Peyer's patch (tissue), 4 donors: ENCODE measurements around the gene PGLYRP4. TPM values are rescaled to one million over a fixed set of nuclear protein-coding genes. Genes with fewer than 3 reads are reported as not detected.
"Not testable (repeated sequence)": the region's sequence is repeated elsewhere in the genome, so short reads cannot be mapped to it uniquely, and the experiment has no call there.

Source experiments
- DNase-seq, 3 donors: peaks; one replicate each; pipeline ENCODE4 v3.0.0-alpha.2; 2017 to 2019
- H3K27ac ChIP-seq, 4 donors: fragments of 200-600 bp; sonication (generic); one replicate each; pipeline ENCODE4 v1.5.1; 2016 to 2019
- H3K27me3 ChIP-seq, 2 donors: fragments of 200-600 bp; sonication (generic); one replicate each; pipeline ENCODE4 v1.5.1; 2019
- H3K36me3 ChIP-seq, 3 donors: fragments of 200-600 bp; sonication (generic); one replicate each; pipeline ENCODE4 v1.5.1; 2016 to 2019
- H3K4me1 ChIP-seq, 4 donors: fragments of 200-600 bp; sonication (generic); one replicate each; pipeline ENCODE4 v1.5.1; 2016 to 2019
- H3K4me3 ChIP-seq, 4 donors: fragments of 200-600 bp; sonication (generic); 1 replicate in 3 of 4; 2 replicates in 1 of 4; pipeline ENCODE4 v1.5.1; 2016 to 2019; ENCODE audit warnings: mild to moderate bottlenecking in 1 of 4
- H3K9me3 ChIP-seq, 4 donors: fragments of 200-600 bp; sonication (generic); one replicate each; pipeline ENCODE4 v1.5.1; 2016 to 2019; ENCODE audit warnings: mild to moderate bottlenecking in 1 of 4
- POLR2A ChIP-seq, 2 donors: fragments of 450-650 bp; IDR thresholded peaks; one replicate each; pipeline ENCODE4 v1.5.1; 2017; ENCODE audit warnings: antibody characterized with exemption in 2 of 2, mild to moderate bottlenecking in 2 of 2, moderate library complexity in 2 of 2
- total RNA-seq, 4 donors: library from RNA; depleted of rRNA; stranded (reverse); fragments of >200 nt; gene quantifications; one replicate each; pipeline ENCODE4 v1.1.0, GENCODE V29; 2016
- TF ChIP-seq, protein P1 (sequence below), 6 experiments: fragments of 450-650 bp in 4 of 6; fragments of 200-600 bp in 2 of 6; sonication (generic) in 1 of 6; IDR thresholded peaks; one replicate each; pipeline ENCODE4 v1.5.1; 2017 to 2019; ENCODE audit warnings: antibody characterized with exemption in 6 of 6, mild to moderate bottlenecking in 3 of 6, moderate library complexity in 1 of 6

Gene PGLYRP4
- total RNA-seq, 4 donors from 2014 or later, result not detected

DNA sequence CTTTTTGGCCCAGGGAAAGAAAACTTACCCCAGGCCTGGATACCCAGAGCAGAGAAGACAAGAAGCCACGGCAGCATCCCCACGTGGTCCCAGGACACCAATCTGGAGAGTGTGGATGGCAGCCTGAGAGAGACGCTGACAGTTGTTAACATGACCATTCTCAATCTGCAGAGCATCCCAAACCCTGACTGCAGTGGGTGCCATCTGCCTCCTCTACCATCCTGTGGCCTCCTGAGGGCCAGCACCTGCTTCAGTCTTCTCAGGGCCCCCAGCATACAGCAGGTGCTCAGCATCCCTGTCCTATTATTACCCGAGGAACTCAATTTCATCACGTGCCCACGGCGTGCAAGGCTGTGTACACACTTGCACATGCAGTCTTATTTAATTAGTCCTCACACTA, 785 bp downstream of the PGLYRP4 start:
- TF ChIP-seq POLR2A (IDR thresholded peaks at IDR 0.05), result no peak
- TF ChIP-seq, protein P1, sequence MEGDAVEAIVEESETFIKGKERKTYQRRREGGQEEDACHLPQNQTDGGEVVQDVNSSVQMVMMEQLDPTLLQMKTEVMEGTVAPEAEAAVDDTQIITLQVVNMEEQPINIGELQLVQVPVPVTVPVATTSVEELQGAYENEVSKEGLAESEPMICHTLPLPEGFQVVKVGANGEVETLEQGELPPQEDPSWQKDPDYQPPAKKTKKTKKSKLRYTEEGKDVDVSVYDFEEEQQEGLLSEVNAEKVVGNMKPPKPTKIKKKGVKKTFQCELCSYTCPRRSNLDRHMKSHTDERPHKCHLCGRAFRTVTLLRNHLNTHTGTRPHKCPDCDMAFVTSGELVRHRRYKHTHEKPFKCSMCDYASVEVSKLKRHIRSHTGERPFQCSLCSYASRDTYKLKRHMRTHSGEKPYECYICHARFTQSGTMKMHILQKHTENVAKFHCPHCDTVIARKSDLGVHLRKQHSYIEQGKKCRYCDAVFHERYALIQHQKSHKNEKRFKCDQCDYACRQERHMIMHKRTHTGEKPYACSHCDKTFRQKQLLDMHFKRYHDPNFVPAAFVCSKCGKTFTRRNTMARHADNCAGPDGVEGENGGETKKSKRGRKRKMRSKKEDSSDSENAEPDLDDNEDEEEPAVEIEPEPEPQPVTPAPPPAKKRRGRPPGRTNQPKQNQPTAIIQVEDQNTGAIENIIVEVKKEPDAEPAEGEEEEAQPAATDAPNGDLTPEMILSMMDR (IDR thresholded peaks at IDR 0.05), result no peak
- Histone ChIP-seq H3K9me3 (no peaks in the 10 kb centered on the region), H3K4me3 (no peak overlapping the region), H3K27ac (no peak overlapping the region), H3K36me3 (no peaks in the 10 kb centered on the region), H3K27me3 (no peaks in the 10 kb centered on the region), H3K4me1 (peaks cover 0 to 14% (median 6%) of the 10 kb centered on the region in 4 donors)
- no peak for DNase-seq

DNA sequence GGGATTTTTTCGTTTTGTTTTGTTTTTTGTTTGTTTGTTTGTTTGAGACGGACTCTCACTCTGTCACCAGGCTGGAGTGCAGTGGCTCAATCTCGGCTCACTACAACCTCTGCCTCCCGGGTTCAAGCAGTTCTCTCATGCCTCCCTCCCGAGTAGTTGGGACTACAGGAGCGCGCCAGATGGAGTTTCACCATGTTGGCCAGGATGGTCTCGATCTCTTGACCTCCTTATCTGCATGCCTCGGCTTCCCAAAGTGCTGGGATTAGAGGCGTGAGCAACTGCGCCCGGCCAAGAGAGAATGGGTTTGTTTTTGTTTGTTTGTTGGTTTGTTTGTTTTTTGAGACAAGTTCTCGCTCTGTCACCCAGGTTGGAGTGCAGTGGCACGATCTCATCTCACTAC, 1.6 kb downstream of the PGLYRP4 start:
- not testable (repeated sequence) for H3K4me3 ChIP-seq, H3K27ac ChIP-seq, H3K36me3 ChIP-seq, H3K27me3 ChIP-seq, DNase-seq, H3K9me3 ChIP-seq
- H3K4me1 ChIP-seq, result peaks cover 0 to 14% (median 6%) of the 10 kb centered on the region in 4 donors

DNA sequence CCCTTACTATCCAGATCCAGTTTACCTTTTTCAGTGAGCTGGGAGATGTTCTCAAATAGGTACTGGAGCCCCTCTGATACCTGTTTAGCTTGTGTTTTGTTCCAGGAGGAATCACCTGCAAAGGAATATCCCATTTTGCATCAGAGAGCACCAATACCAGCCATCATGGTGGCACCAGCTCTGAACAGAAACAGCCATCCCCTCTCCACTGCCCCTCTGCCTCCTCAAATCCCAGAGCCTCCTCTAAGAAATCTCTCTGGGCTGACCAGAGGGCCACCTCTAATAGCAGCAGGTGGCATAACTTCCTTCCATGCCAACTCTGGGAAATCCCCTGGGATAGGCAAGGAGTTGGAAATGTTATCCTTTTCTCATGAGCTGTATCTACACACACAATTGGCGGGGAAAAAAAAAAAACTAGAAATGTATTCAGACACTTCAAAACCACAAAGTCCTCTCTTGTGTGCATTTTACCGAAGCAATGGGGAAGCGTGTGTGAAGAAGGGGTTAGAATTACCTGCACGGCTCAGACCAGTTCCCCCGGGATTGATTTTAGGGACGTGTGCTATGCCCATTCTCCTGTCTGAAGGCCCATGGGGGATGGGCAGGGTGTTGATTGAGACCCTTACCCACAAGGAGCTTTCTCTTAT, 2.4 kb downstream of the PGLYRP4 start:
- TF ChIP-seq POLR2A (IDR thresholded peaks at IDR 0.05), result no peak
- TF ChIP-seq, protein P1 (IDR thresholded peaks at IDR 0.05), result no peak
- Histone ChIP-seq H3K4me1 (peaks cover 0 to 14% (median 6%) of the 10 kb centered on the region in 4 donors), H3K4me3 (no peak overlapping the region), H3K27ac (no peak overlapping the region), H3K27me3 (no peaks in the 10 kb centered on the region), H3K9me3 (no peaks in the 10 kb centered on the region), H3K36me3 (no peaks in the 10 kb centered on the region)
- no peak for DNase-seq

DNA sequence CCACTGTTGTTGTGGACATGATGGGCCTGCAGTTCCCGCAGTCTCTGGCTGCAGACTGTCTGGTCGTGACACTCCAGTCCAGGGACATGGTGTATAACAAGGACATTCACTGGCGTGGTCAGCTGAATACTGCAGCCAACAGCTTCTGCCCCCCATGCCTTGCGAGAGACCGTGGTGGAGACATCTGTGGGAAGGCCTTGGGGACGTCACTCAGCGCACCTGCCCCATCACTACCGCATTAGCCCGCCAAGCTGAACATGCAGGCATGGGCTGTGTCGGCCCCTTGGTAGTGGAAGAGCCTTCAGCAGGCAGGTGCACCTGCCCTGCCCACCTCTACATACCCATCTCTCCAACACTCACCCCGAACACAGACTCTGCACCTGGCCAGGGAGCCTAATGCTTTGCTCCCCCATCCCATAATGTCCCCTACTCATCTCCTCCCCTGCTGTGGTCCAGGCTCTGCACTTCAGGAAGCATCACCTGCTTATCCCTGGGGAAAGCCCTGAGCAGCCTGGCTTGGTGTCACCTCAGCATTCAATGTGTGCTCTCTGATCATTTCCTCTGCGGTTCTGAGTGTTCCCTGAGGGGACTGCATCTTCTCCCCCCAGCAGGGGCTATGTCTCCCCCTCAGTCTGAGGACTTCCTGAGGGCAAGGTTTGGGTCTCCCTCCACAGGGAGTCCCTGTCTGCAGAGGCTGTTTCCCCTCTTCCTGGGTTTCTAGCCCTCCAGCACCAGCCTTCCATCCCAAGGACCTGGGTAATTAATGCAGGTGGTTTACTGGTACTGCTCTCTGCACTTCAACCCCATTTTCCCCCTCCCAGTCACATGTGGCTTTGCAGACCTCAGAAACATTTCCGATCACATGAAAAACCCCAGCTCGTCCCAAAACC, 3.2 kb downstream of the PGLYRP4 start:
- Histone ChIP-seq H3K27me3 (no peaks in the 10 kb centered on the region), H3K36me3 (no peaks in the 10 kb centered on the region), H3K4me1 (peaks cover 0 to 14% (median 6%) of the 10 kb centered on the region in 4 donors), H3K9me3 (no peaks in the 10 kb centered on the region), H3K4me3 (no peak overlapping the region), H3K27ac (no peak overlapping the region)
- no peak for DNase-seq
- TF ChIP-seq, protein P1 (IDR thresholded peaks at IDR 0.05), result no peak
- TF ChIP-seq POLR2A (IDR thresholded peaks at IDR 0.05), result no peak

DNA sequence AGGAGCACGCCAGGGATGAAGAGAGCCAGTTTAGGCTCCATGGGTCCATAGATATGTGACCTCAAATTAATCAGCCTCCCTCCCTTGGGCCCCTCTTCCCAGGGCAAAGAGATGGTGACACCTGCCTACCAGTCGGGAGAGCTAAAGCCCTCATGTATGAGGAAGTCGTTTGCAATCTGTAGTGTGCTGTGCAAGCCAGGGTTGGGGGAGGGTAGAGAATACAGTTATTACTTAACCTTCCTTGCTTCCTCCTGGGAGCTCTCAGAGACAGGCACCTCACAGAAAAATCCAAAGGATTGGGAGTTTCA, 4.0 kb downstream of the PGLYRP4 start:
- Histone ChIP-seq H3K36me3 (no peaks in the 10 kb centered on the region), H3K4me3 (no peak overlapping the region), H3K27me3 (no peaks in the 10 kb centered on the region), H3K4me1 (peaks cover 0 to 14% (median 6%) of the 10 kb centered on the region in 4 donors), H3K9me3 (no peaks in the 10 kb centered on the region), H3K27ac (no peak overlapping the region)
- peak in 1 of 3 donors; percentile 13 for DNase-seq
- TF ChIP-seq, protein P1 (IDR thresholded peaks at IDR 0.05), result no peak
- no peak for TF ChIP-seq POLR2A (IDR thresholded peaks at IDR 0.05)
